Activated CD8-positive, alpha-beta memory T cell treated with anti-CD3 and anti-CD28 coated beads for 4 hours (primary cell): ENCODE measurements around the gene NACA2.

Experiments
- DNase-seq, 2 donors: peaks; one replicate each; pipeline ENCODE4 v3.0.0-alpha.2; 2020; ENCODE audit warnings: low read depth in 2 of 2

NACA2 gene

GRCh38 chr17:61547113-61547512 is 43.9 kb downstream of the NACA2 start:
- DNase-seq: no peak

GRCh38 chr17:61545335-61545938 is 45.6 kb downstream of the NACA2 start:
- DNase-seq: no peak

GRCh38 chr17:61543786-61544415 is 47.1 kb downstream of the NACA2 start:
- no peak for DNase-seq

GRCh38 chr17:61542027-61542426 is 49.0 kb downstream of the NACA2 start:
- no peak for DNase-seq

- DNase-seq: no peak
Observed at GRCh38 chr17:61540874-61541273, 50.1 kb downstream of the NACA2 start.
